Osteoblast (primary cell): Measurements from ENCODE around the gene SMG1. TPM values are rescaled to one million over a fixed set of nuclear protein-coding genes. Genes with fewer than 3 reads are reported as not detected.

Source experiments
- DNase-seq: peaks from one replicate; pipeline ENCODE4 v3.0.0; 2011; ENCODE audit warnings: low spot score, mixed read lengths; ENCODE audit not compliant: insufficient read length; ENCODE audit errors: missing footprints
- H2AFZ ChIP-seq: 2 replicates; pipeline ENCODE4 v1.6.0; 2011; ENCODE audit warnings: mild to moderate bottlenecking, low read length
- H3K27ac ChIP-seq: 2 replicates; pipeline ENCODE4 v1.5.1; 2011; ENCODE audit warnings: mild to moderate bottlenecking, low read depth, low read length, moderate library complexity
- H3K27me3 ChIP-seq: 2 replicates; pipeline ENCODE4 v1.6.0; 2012; ENCODE audit warnings: mild to moderate bottlenecking, control low read depth, inconsistent platforms, low read length, moderate library complexity; ENCODE audit not compliant: insufficient read depth
- H3K36me3 ChIP-seq: 2 replicates; pipeline ENCODE4 v1.5.1; 2011; ENCODE audit warnings: mild to moderate bottlenecking, low read length, control low read depth, moderate library complexity; ENCODE audit not compliant: insufficient read depth
- H3K4me1 ChIP-seq: 2 replicates; pipeline ENCODE4 v1.5.1; 2011; ENCODE audit warnings: mild to moderate bottlenecking, low read length, control low read depth, moderate library complexity; ENCODE audit not compliant: insufficient read depth
- H3K4me2 ChIP-seq: 2 replicates; pipeline ENCODE4 v1.6.0; 2011; ENCODE audit warnings: mild to moderate bottlenecking, low read length; ENCODE audit not compliant: insufficient read depth
- H3K4me3 ChIP-seq: fragments of 200-600 bp; sonication (generic); 3 replicates; pipeline ENCODE4 v1.5.1; 2012; ENCODE audit warnings: mild to moderate bottlenecking, low read length, inconsistent platforms; ENCODE audit not compliant: insufficient read depth
- H3K79me2 ChIP-seq: 2 replicates; pipeline ENCODE4 v1.6.0; 2012; ENCODE audit warnings: mild to moderate bottlenecking, low read length, control low read depth, inconsistent platforms; ENCODE audit not compliant: insufficient read depth
- H3K9me3 ChIP-seq: 2 replicates; pipeline ENCODE4 v1.5.1; 2011; ENCODE audit warnings: low read depth, low read length, control low read depth
- H4K20me1 ChIP-seq: 2 replicates; pipeline ENCODE4 v1.6.0; 2012; ENCODE audit warnings: mild to moderate bottlenecking, low read length, control low read depth; ENCODE audit not compliant: insufficient read depth
- CTCF ChIP-seq: IDR thresholded peaks from 2 replicates; pipeline ENCODE4 v1.5.1; 2011; ENCODE audit warnings: mild to moderate bottlenecking, low read depth, low read length, moderate library complexity; ENCODE audit errors: extremely low read depth
- total RNA-seq: library from RNA; depleted of rRNA; stranded (reverse); fragments of >200 nt; gene quantifications from 2 replicates; pipeline ENCODE4 v1.2.3, GENCODE V29; 2012

Gene SMG1
- total RNA-seq, 1 donor, result 101 TPM

GRCh38 chr16:18953547-18953946 is 27.3 kb upstream of the SMG1 start:
- no peak overlapping the region for H2AFZ ChIP-seq
- no peak overlapping the region for H3K4me2 ChIP-seq
- H3K27me3 ChIP-seq, result no peaks in the 10 kb centered on the region
- no peaks in the 10 kb centered on the region for H3K79me2 ChIP-seq
- H3K27ac ChIP-seq, result no peak overlapping the region
- no peaks in the 10 kb centered on the region for H3K9me3 ChIP-seq
- TF ChIP-seq CTCF, result no peak
- H4K20me1 ChIP-seq, result no peaks in the 10 kb centered on the region
- H3K36me3 ChIP-seq, result no peaks in the 10 kb centered on the region
- DNase-seq, result peak; percentile 9
- no peak overlapping the region for H3K4me3 ChIP-seq
- no peaks in the 10 kb centered on the region for H3K4me1 ChIP-seq

GRCh38 chr16:18950469-18951185 is 24.4 kb upstream of the SMG1 start:
- no peaks in the 10 kb centered on the region for H3K27me3 ChIP-seq
- no peak overlapping the region for H3K27ac ChIP-seq
- H3K36me3 ChIP-seq, result no peaks in the 10 kb centered on the region
- no peaks in the 10 kb centered on the region for H4K20me1 ChIP-seq
- no peak overlapping the region for H3K4me3 ChIP-seq
- H3K4me2 ChIP-seq, result no peak overlapping the region
- H2AFZ ChIP-seq, result no peak overlapping the region
- no peaks in the 10 kb centered on the region for H3K9me3 ChIP-seq
- TF ChIP-seq CTCF, result no peak
- no peak for DNase-seq
- H3K4me1 ChIP-seq, result no peaks in the 10 kb centered on the region
- no peaks in the 10 kb centered on the region for H3K79me2 ChIP-seq

GRCh38 chr16:18948372-18949020 is 22.3 kb upstream of the SMG1 start:
- no peaks in the 10 kb centered on the region for H3K79me2 ChIP-seq
- no peak overlapping the region for H3K4me2 ChIP-seq
- H3K36me3 ChIP-seq, result no peaks in the 10 kb centered on the region
- H2AFZ ChIP-seq, result no peak overlapping the region
- no peaks in the 10 kb centered on the region for H3K4me1 ChIP-seq
- peaks cover 3% of the 10 kb centered on the region for H3K27me3 ChIP-seq
- no peak overlapping the region for H3K4me3 ChIP-seq
- H3K9me3 ChIP-seq, result no peaks in the 10 kb centered on the region
- no peaks in the 10 kb centered on the region for H4K20me1 ChIP-seq
- H3K27ac ChIP-seq, result no peak overlapping the region
- TF ChIP-seq CTCF, result no peak
- DNase-seq, result no peak

- Histone ChIP-seq H4K20me1 (no peaks in the 10 kb centered on the region), H3K4me3 (no peak overlapping the region), H3K36me3 (no peaks in the 10 kb centered on the region), H3K27me3 (peaks cover 3% of the 10 kb centered on the region), H3K27ac (no peak overlapping the region), H3K4me1 (no peaks in the 10 kb centered on the region), H2AFZ (no peak overlapping the region), H3K9me3 (no peaks in the 10 kb centered on the region), H3K79me2 (no peaks in the 10 kb centered on the region), H3K4me2 (no peak overlapping the region)
- no peak for DNase-seq
- no peak for TF ChIP-seq CTCF
Observed at GRCh38 chr16:18945233-18945632, 19.0 kb upstream of the SMG1 start.
